ENCODE results near the gene PPP1R9A. TPM values are rescaled to one million over a fixed set of nuclear protein-coding genes. Genes with fewer than 3 reads are reported as not detected.

The PPP1R9A gene
- total and polyA plus RNA-seq, 10 of the 15 experiments (the other 5 are each of a cell fraction or from before 2014, with no cell fraction given) = 0.04 to 0.12 TPM; not detected in 8

- H3K4me1 ChIP-seq (ENCODE audit: control insufficient read depth, insufficient read depth, low read length) = no peaks in the 10 kb centered on the region
- no peaks in the 10 kb centered on the region for H3K9me3 ChIP-seq (replicated peaks; ENCODE audit: control insufficient read depth, insufficient read depth, low read length)
- H3K79me2 ChIP-seq (ENCODE audit: control insufficient read depth, insufficient read depth, low read length) = no peaks in the 10 kb centered on the region
- FAIRE-seq (no peak), DNase-seq (ENCODE audit: low read depth, low spot score) (no peak), ATAC-seq (no peak)
- no peak overlapping the region for H3K4me3 ChIP-seq
- SMC1A ChIA-PET (ENCODE audit: uncharacterized antibody, unreplicated experiment) = no interaction called here
- no peak overlapping the region for H3K9ac ChIP-seq (ENCODE audit: control insufficient read depth, insufficient read depth, low read length)
- RAD21 ChIA-PET (ENCODE audit: unreplicated experiment) = no interaction called here
- H3K27ac ChIP-seq (ENCODE audit: control insufficient read depth, insufficient read depth) = no peak overlapping the region
- H3K27me3 ChIP-seq (replicated peaks in 1 of 2; ENCODE audit: control insufficient read depth in 2 of 2, insufficient read depth in 2 of 2, low read length in 1 of 2) = no peaks in the 10 kb centered on the region
- TF ChIP-seq IKZF2 (IDR thresholded peaks at IDR 0.05) = no peak
- TF ChIP-seq BHLHE40 (IDR thresholded peaks at IDR 0.05; ENCODE audit: borderline replicate concordance in 1 of 2, low read depth in 2 of 2, low read length in 1 of 2) = no peak
- no peak for TF ChIP-seq ETV6 (conservative IDR thresholded peaks at IDR 0.05 in 1 of 2, IDR thresholded peaks at IDR 0.05 in 1 of 2; ENCODE audit: borderline replicate concordance in 1 of 2, low read depth in 1 of 2)
- no peak for TF ChIP-seq SPI1 (IDR thresholded peaks at IDR 0.05; ENCODE audit: borderline replicate concordance, insufficient read depth, low read depth, low read length)
- TF ChIP-seq IRF3 (IDR thresholded peaks at IDR 0.05) = no peak
- no peak for TF ChIP-seq ELK1 (IDR thresholded peaks at IDR 0.05; ENCODE audit: low read depth, low read length)
- H3K36me3 ChIP-seq (ENCODE audit: control insufficient read depth in 2 of 2, insufficient read depth in 2 of 2, low read length in 1 of 2) = no peaks in the 10 kb centered on the region
- BruUV-seq (replicated peaks) = no TSS peak
- POLR2A ChIA-PET = no interaction called here
- CTCF ChIA-PET = no interaction called here
- in situ Hi-C loops (cut with MboI) (no loop called here), intact Hi-C loops (cut with micrococcal nuclease; ENCODE audit: unreplicated experiment) (no loop called here)
- H2AFZ ChIP-seq (ENCODE audit: control insufficient read depth, low read depth, low read length) = no peak overlapping the region
- H3K4me2 ChIP-seq (ENCODE audit: control insufficient read depth, insufficient read depth) = no peak overlapping the region
- no peaks in the 10 kb centered on the region for H4K20me1 ChIP-seq (ENCODE audit: control insufficient read depth, insufficient read depth)
Measured at GRCh38 chr7:95113590-95113989, 206.2 kb downstream of the PPP1R9A start.

Data from GM12878 (cell line).